Heart left ventricle (tissue), 16 donors: Measurements from ENCODE around the gene CIT. TPM values are rescaled to one million over a fixed set of nuclear protein-coding genes. Genes with fewer than 3 reads are reported as not detected.

ENCODE experiments used
- ATAC-seq, 4 donors: fragments of 200-7000 bp; cut with Tn5 transposase; one replicate each; pipeline ENCODE4 v1.9.1; 2020 to 2022; ENCODE audit warnings: moderate library complexity in 4 of 4, mild to moderate bottlenecking in 3 of 4, moderate number of reproducible peaks in 1 of 4
- DNase-seq, 5 donors: peaks; one replicate each; pipeline ENCODE4 v3.0.0-alpha.2; 2020
- H3K27ac ChIP-seq, 12 donors: fragments of 200-600 bp; sonication (generic) in 4 of 12; one replicate each; pipeline versions ENCODE4 v1.5.0 to v1.8.0; 2016 to 2022; ENCODE audit warnings: mild to moderate bottlenecking in 2 of 12
- H3K27me3 ChIP-seq, 9 donors: fragments of 200-600 bp; sonication (generic) in 2 of 9; one replicate each; pipeline versions ENCODE4 v1.5.1 to v1.8.0; 2016 to 2022; ENCODE audit warnings: mild to moderate bottlenecking in 3 of 9
- H3K36me3 ChIP-seq, 9 donors: fragments of 200-600 bp; sonication (generic) in 2 of 9; one replicate each; pipeline versions ENCODE4 v1.5.0 to v1.8.0; 2018 to 2022; ENCODE audit warnings: mild to moderate bottlenecking in 2 of 9
- H3K4me1 ChIP-seq, 12 donors: fragments of 200-600 bp; sonication (generic) in 4 of 12; one replicate each; pipeline versions ENCODE4 v1.5.0 to v1.8.0; 2016 to 2022; ENCODE audit warnings: mild to moderate bottlenecking in 3 of 12
- H3K4me3 ChIP-seq, 12 donors: fragments of 200-600 bp; sonication (generic) in 4 of 12; one replicate each; pipeline versions ENCODE4 v1.5.0 to v1.8.0; 2017 to 2022; ENCODE audit warnings: mild to moderate bottlenecking in 9 of 12, moderate library complexity in 4 of 12
- H3K9me3 ChIP-seq, 12 donors: fragments of 200-600 bp; sonication (generic) in 4 of 12; one replicate each; pipeline versions ENCODE4 v1.5.0 to v1.8.0; 2016 to 2022; ENCODE audit warnings: mild to moderate bottlenecking in 1 of 12
- POLR2A ChIP-seq, 2 donors: fragments of 450-650 bp; IDR thresholded peaks; one replicate each; pipeline ENCODE4 v1.6.1; 2017; ENCODE audit warnings: antibody characterized with exemption in 2 of 2, mild to moderate bottlenecking in 2 of 2, moderate library complexity in 2 of 2
- WGBS, 4 donors: extraction: QIAGEN DNeasy Blood & Tissue Kit in 2 of 4; methylation state at CpG; one replicate each; pipeline versions ENCODE4 v1.1.5 to v1.1.7; 2013 to 2018; 5-methylcytosine and 5-hydroxymethylcytosine counted together
- intact Hi-C, 10 donors: fragments of 100-400 bp; cut with DNase I; formaldehyde crosslinking; loops; one replicate each; pipeline versions ENCODE4 v1.11.1 to v1.14.2; 2022
- polyA plus RNA-seq, 2 donors: library from polyadenylated mRNA; stranded (reverse); fragments of 200-250 nt; gene quantifications; one replicate each; pipeline ENCODE4 v1.2.3, GENCODE V29; 2013
- total RNA-seq, 9 donors: library from RNA; depleted of rRNA in 2 of 9; stranded (reverse); fragments of >200 nt in 2 of 9; fragmentation: NEBNext Ultra II Directional in 3 of 9; extraction: Animal tissue kit (Norgen Biotek cat#: 25700) in 3 of 9; gene quantifications; one replicate each; pipeline versions ENCODE4 v1.1.0 to v1.2.4, GENCODE V29; 2016 to 2023
- TF ChIP-seq, protein P1 (sequence below), 12 donors: fragments of 200-600 bp; sonication (generic) in 4 of 12; IDR thresholded peaks; one replicate each; pipeline versions ENCODE4 v1.5.0 to v1.8.0; 2018 to 2022; ENCODE audit warnings: antibody characterized with exemption in 12 of 12, mild to moderate bottlenecking in 5 of 12
- donor health status: ischemic (EF 13 %, LVEDD 7.1; RV severe dilation, severe dysfunction).
- donor health status: healthy with polysubstance abuse.
- donor health status: DM: no; HTN: yes; CAD: no.
- donor health status: DM: no; HTN: no; CAD: no.
- donor health status: ischemic (EF 25% LVEDD 6.9; RV normal size, moderate dysfunction).
- donor health status: ischemic (EF 25% LVEDD 5.7; RV mildly dilated, moderate dysfunction).
- donor health status: healthy.
- donor health status: DM: yes; HTN: yes; CAD: no.
- donor health status: ischemic (EF 35%, LVEDD 5.7; RV mildly dilated, moderate dysfunction).
- donor health status: nonischemic (EF 11% LVEDD 7.7; RV severe dilation, severe dysfunction).
- donor health status: DM: yes; HTN: yes; CAD: no.
- donor health status: PGD.
- donor health status: ischemic (EF 29% LVEDD 5.4; RV normal size, mild dysfunction).
- donor health status: nonischemic (EF 23%, LVEDD 6.1; RV moderate dilation, normal function).

CIT gene
- total and polyA plus RNA-seq, 11 donors = 0.26 to 8.1 (median 1.9) TPM

DNA sequence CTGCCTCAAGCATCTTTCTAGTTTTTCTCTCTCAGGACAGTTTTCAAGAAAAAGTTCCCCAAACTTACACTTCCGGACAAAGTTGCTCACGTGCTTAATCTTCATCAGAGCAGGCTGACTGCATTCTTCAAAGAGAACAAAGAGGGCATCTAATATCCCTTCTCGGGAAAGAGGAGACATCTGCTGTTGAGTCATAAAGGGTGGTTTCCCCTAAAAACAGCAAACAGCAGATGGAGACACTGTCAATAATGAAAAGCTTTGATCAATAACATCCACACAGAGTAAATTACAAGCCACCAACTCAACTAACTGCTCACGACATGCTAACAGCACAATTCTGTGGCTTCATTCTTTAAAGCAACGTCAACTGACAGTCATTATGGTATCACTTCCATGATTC is 8.1 kb downstream of the CIT start:
- peaks cover 0 to 5% (median 0%) of the 10 kb centered on the region in 9 donors for H3K36me3 ChIP-seq
- no peaks in the 10 kb centered on the region for H3K9me3 ChIP-seq
- H3K27ac ChIP-seq = no peak overlapping the region
- intact Hi-C loops = no loop called here
- no peaks in the 10 kb centered on the region for H3K27me3 ChIP-seq
- TF ChIP-seq, protein P1, sequence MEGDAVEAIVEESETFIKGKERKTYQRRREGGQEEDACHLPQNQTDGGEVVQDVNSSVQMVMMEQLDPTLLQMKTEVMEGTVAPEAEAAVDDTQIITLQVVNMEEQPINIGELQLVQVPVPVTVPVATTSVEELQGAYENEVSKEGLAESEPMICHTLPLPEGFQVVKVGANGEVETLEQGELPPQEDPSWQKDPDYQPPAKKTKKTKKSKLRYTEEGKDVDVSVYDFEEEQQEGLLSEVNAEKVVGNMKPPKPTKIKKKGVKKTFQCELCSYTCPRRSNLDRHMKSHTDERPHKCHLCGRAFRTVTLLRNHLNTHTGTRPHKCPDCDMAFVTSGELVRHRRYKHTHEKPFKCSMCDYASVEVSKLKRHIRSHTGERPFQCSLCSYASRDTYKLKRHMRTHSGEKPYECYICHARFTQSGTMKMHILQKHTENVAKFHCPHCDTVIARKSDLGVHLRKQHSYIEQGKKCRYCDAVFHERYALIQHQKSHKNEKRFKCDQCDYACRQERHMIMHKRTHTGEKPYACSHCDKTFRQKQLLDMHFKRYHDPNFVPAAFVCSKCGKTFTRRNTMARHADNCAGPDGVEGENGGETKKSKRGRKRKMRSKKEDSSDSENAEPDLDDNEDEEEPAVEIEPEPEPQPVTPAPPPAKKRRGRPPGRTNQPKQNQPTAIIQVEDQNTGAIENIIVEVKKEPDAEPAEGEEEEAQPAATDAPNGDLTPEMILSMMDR (IDR thresholded peaks at IDR 0.05) = no peak
- no peak for TF ChIP-seq POLR2A (IDR thresholded peaks at IDR 0.05)
- WGBS, 4 donors = 80 to 86% (median 83%) methylated on average over 5 of the region's 5 CpGs
- H3K4me1 ChIP-seq = no peaks in the 10 kb centered on the region
- ATAC-seq = no peak
- no peak overlapping the region for H3K4me3 ChIP-seq
- DNase-seq = no peak

DNA sequence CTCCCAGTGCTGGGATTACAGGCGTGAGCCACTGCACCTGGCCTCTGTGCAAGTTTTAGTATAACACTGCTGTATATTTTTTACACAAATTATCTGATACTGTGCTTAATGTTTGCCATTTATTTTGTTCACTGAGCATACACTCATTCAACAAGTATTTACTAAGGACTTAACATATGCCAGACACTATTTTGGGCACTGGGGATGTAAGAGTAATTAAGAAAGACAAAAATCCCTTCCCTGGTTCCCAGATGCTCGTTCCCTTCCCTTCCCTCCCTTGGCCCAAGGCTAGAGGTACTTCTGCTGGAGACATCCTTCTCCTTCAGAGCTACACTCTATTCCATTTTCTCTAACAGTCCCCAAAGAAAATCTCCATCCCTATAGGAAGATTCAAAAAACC is 12.5 kb downstream of the CIT start:
- no peak for DNase-seq
- ATAC-seq = no peak
- Histone ChIP-seq H3K27me3 (no peaks in the 10 kb centered on the region), H3K36me3 (peaks cover 0 to 5% (median 0%) of the 10 kb centered on the region in 9 donors), H3K4me1 (no peaks in the 10 kb centered on the region), H3K4me3 (no peak overlapping the region), H3K27ac (no peak overlapping the region), H3K9me3 (no peaks in the 10 kb centered on the region)
- 90 to 97% (median 94%) methylated on average over 2 of the region's 2 CpGs for WGBS, 4 donors
- intact Hi-C loops = no loop called here
- TF ChIP-seq, protein P1 (IDR thresholded peaks at IDR 0.05) = no peak
- no peak for TF ChIP-seq POLR2A (IDR thresholded peaks at IDR 0.05)

DNA sequence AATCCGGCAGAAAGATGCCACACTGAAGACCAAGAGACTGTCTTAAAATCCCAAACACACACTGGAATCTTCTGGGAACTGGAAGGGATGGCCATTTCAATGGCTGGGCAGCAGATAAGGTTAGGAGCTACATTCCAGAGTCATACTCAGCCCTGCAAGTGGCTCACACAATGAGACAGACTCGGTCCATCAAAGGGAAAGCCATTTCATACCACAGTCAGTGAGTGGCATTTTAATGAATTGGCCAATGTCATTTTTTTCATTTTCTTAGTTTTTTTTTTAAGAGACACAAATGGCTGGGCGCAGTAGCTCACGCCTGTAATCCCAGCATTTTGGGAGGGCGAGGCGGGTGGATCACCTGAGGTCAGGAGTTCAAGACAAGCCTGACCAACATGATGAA is 17.9 kb downstream of the CIT start:
- Histone ChIP-seq H3K27ac (no peak overlapping the region), H3K4me3 (no peak overlapping the region), H3K36me3 (peaks cover 0 to 9% (median 0%) of the 10 kb centered on the region in 9 donors), H3K4me1 (no peaks in the 10 kb centered on the region), H3K9me3 (no peaks in the 10 kb centered on the region), H3K27me3 (no peaks in the 10 kb centered on the region)
- TF ChIP-seq, protein P1 (IDR thresholded peaks at IDR 0.05) = no peak
- TF ChIP-seq POLR2A (IDR thresholded peaks at IDR 0.05) = no peak
- DNase-seq (no peak), ATAC-seq (no peak)
- WGBS, 4 donors = 81 to 91% (median 89%) methylated on average over 6 of the region's 6 CpGs
- intact Hi-C loops = no loop called here

DNA sequence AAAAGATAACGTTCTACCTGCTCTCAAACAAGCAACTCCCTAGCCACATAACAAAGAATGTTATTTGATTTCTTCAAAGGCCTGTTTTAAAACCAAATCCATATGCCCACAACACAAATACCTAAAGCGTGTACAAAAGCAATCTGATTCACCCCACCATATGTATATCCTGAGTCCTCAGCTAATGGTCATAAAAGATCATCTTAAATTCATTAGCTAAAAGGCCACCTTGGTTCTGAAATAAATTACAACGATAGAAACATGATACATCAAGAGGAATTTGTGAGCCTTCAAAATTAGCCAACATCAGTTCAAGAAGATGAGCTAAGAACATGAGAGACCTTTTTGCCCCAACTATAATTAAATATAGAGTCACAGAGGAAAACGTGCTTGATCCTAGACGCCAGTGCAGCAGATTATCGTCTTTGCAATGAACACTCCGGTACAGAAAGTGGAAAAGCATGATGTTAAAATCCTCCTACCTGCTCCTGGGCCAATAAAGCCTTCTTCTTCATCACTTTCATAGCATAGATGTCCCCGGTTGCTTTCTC is 20.0 kb downstream of the CIT start:
- Histone ChIP-seq H3K4me1 (no peaks in the 10 kb centered on the region), H3K36me3 (peaks cover 0 to 9% (median 0%) of the 10 kb centered on the region in 9 donors), H3K27me3 (no peaks in the 10 kb centered on the region), H3K4me3 (no peak overlapping the region), H3K9me3 (no peaks in the 10 kb centered on the region), H3K27ac (no peak overlapping the region)
- no peak for ATAC-seq
- intact Hi-C loops = no loop called here
- DNase-seq = no peak
- TF ChIP-seq, protein P1 (IDR thresholded peaks at IDR 0.05) = no peak
- TF ChIP-seq POLR2A (IDR thresholded peaks at IDR 0.05) = no peak
- 94 to 97% (median 96%) methylated on average over 8 of the region's 8 CpGs for WGBS, 4 donors
